ENCODE measurements around the gene FAN1. TPM values are rescaled to one million over a fixed set of nuclear protein-coding genes. Genes with fewer than 3 reads are reported as not detected.
A peak's percentile ranks its signal among the peaks of the same experiment; 100 is the strongest.

FAN1 gene
- total and polyA plus RNA-seq, 9 of the 15 experiments (the other 6 are each of a cell fraction or from before 2014, with no cell fraction given): 1.5 to 16.8 (median 12.0) TPM

DNA sequence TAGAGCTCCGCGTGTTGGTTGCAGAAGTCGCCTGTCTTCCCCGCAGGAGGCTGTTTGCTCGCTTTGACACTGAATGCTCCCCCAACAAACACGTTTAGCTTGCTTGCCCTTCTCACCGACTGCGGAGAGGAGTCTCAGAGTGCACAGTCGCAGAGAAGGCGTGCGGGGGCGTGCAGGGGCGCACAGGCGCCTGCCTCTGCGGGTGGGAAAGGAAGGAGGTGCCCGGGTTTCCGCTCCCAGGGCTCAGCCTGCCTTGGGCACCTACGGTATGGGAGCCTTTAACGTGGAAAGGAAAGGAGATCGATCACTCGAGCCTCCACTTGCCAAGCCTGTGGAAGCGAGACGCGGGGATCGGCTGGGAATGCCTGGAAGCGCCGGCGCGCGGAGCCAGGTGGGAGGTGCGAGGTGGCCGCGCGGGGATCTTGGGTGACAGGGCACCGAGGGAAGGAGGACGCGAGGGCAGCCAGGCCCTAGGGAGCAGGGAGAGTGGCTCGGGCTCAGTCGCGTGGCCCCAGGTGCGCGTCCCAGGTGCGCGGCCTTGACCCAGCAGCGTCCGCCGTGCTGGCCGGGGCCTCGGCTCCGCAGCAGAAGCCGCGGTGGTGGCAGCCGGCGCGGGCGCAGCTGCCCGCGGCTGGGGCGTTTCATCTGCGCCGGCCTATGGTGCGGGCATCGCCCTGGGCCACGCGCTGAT lies at the start of gene FAN1 (continued):
- TF ChIP-seq HSF4 (CRISPR knock-in tag; IDR thresholded peaks at IDR 0.05; ENCODE audit: borderline replicate concordance): no peak
- TF ChIP-seq, protein P1, sequence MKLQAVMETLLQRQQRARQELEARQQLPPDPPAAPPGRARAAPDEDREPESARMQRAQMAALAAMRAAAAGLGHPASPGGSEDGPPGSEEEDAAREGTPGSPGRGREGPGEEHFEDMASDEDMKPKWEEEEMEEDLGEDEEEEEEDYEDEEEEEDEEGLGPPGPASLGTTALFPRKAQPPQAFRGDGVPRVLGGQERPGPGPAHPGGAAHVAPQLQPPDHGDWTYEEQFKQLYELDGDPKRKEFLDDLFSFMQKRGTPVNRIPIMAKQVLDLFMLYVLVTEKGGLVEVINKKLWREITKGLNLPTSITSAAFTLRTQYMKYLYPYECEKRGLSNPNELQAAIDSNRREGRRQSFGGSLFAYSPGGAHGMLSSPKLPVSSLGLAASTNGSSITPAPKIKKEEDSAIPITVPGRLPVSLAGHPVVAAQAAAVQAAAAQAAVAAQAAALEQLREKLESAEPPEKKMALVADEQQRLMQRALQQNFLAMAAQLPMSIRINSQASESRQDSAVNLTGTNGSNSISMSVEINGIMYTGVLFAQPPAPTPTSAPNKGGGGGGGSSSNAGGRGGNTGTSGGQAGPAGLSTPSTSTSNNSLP (IDR thresholded peaks at IDR 0.05; ENCODE audit: borderline replicate concordance, low read depth, low read length): no peak
- TF ChIP-seq ZNF79 (CRISPR knock-in tag; IDR thresholded peaks at IDR 0.05; ENCODE audit: low read depth): no peak
- no peak for TF ChIP-seq MEIS2 (IDR thresholded peaks at IDR 0.05; ENCODE audit: partially characterized antibody)
- TF ChIP-seq KDM4B (IDR thresholded peaks at IDR 0.05; ENCODE audit: borderline replicate concordance in 2 of 2, low read depth in 1 of 2): no peak
- TF ChIP-seq, protein P2, sequence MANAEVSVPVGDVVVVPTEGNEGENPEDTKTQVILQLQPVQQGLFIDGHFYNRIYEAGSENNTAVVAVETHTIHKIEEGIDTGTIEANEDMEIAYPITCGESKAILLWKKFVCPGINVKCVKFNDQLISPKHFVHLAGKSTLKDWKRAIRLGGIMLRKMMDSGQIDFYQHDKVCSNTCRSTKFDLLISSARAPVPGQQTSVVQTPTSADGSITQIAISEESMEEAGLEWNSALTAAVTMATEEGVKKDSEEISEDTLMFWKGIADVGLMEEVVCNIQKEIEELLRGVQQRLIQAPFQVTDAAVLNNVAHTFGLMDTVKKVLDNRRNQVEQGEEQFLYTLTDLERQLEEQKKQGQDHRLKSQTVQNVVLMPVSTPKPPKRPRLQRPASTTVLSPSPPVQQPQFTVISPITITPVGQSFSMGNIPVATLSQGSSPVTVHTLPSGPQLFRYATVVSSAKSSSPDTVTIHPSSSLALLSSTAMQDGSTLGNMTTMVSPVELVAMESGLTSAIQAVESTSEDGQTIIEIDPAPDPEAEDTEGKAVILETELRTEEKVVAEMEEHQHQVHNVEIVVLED (CRISPR knock-in tag; IDR thresholded peaks at IDR 0.05): 0 out of 2 replicates have a peak, but pooled peaks have one; percentile 54
- TF ChIP-seq KLF6 (CRISPR knock-in tag; IDR thresholded peaks at IDR 0.05; ENCODE audit: borderline replicate concordance): no peak
- no peak for TF ChIP-seq TCF7L2 (IDR thresholded peaks at IDR 0.05; ENCODE audit: low read depth, low read length)
- TF ChIP-seq RAD51 (IDR thresholded peaks at IDR 0.05; ENCODE audit: borderline replicate concordance, low read depth): peak; percentile 14; the same call in 1 of the 2 replicates
- TF ChIP-seq RB1 (IDR thresholded peaks at IDR 0.05; ENCODE audit: low read depth): peak; percentile 57; the same call in 1 of the 2 replicates
- TF ChIP-seq LCOR (CRISPR knock-in tag; IDR thresholded peaks at IDR 0.05): no peak
- TF ChIP-seq ADNP (tag; IDR thresholded peaks at IDR 0.05): no peak
- TF ChIP-seq ZSCAN29 (IDR thresholded peaks at IDR 0.05): no peak
- TF ChIP-seq ERF (CRISPR knock-in tag; IDR thresholded peaks at IDR 0.05): no peak
- no peak for TF ChIP-seq ELF4 (CRISPR knock-in tag; IDR thresholded peaks at IDR 0.05)
- no peak for TF ChIP-seq ILK (tag; IDR thresholded peaks at IDR 0.05; ENCODE audit: borderline replicate concordance, low read depth)
- TF ChIP-seq CTBP1 (IDR thresholded peaks at IDR 0.05; ENCODE audit: borderline replicate concordance): peak; percentile 71; the same call in 1 of the 2 replicates
- 0 out of 4 replicates have a peak, but pooled peaks of 1 of the 2 experiments have one; percentile 56 for TF ChIP-seq FOXK2 (conservative IDR thresholded peaks at IDR 0.05 in 1 of 2, IDR thresholded peaks at IDR 0.05 in 1 of 2; ENCODE audit: low read depth in 2 of 2)
- TF ChIP-seq L3MBTL2 (IDR thresholded peaks at IDR 0.05): peak; percentile 99
- no peak for TF ChIP-seq ZNF668 (CRISPR knock-in tag; IDR thresholded peaks at IDR 0.05)
- TF ChIP-seq, protein P3, sequence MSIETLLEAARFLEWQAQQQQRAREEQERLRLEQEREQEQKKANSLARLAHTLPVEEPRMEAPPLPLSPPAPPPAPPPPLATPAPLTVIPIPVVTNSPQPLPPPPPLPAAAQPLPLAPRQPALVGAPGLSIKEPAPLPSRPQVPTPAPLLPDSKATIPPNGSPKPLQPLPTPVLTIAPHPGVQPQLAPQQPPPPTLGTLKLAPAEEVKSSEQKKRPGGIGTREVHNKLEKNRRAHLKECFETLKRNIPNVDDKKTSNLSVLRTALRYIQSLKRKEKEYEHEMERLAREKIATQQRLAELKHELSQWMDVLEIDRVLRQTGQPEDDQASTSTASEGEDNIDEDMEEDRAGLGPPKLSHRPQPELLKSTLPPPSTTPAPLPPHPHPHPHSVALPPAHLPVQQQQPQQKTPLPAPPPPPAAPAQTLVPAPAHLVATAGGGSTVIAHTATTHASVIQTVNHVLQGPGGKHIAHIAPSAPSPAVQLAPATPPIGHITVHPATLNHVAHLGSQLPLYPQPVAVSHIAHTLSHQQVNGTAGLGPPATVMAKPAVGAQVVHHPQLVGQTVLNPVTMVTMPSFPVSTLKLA (conservative IDR thresholded peaks at IDR 0.05): peak; percentile 69 to 82
- TF ChIP-seq, protein P4, sequence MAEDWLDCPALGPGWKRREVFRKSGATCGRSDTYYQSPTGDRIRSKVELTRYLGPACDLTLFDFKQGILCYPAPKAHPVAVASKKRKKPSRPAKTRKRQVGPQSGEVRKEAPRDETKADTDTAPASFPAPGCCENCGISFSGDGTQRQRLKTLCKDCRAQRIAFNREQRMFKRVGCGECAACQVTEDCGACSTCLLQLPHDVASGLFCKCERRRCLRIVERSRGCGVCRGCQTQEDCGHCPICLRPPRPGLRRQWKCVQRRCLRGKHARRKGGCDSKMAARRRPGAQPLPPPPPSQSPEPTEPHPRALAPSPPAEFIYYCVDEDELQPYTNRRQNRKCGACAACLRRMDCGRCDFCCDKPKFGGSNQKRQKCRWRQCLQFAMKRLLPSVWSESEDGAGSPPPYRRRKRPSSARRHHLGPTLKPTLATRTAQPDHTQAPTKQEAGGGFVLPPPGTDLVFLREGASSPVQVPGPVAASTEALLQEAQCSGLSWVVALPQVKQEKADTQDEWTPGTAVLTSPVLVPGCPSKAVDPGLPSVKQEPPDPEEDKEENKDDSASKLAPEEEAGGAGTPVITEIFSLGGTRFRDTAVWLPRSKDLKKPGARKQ (CRISPR knock-in tag; IDR thresholded peaks at IDR 0.05): no peak
